ENCODE data around the gene ZNF668. TPM values are rescaled to one million over a fixed set of nuclear protein-coding genes. Genes with fewer than 3 reads are reported as not detected.
"Not testable (repeated sequence)": the region's sequence is repeated elsewhere in the genome, so short reads cannot be mapped to it uniquely, and the experiment has no call there.

ZNF668 gene
- total RNA-seq, 1 donor from 2014 or later: 8.3 TPM

DNA sequence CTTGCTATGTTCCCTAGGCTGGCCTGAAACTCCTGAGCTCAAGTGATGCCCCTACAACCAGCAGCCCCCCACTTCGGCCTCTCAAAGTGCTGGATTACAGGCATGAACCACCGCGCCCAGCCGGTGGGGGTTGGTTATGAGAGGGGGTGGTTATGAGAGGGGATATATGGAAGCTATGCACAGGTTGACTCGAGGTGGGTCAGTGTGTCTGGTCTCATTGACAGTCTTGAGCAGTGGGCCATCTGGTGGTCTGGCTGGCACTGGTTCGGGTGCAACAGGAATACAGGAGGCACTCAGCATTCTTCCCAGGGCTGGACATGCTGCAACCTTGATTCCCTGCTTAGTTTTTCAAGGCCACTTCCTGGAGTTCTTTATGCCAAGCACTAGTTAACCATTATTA lies 58.0 kb downstream of the ZNF668 start:
- Histone ChIP-seq H3K36me3 (no peaks in the 10 kb centered on the region), H3K27me3 (peaks cover 18% of the 10 kb centered on the region), H3K27ac (no peak overlapping the region), H3K4me3 (no peak overlapping the region), H3K9me3 (no peaks in the 10 kb centered on the region), H3K4me1 (no peaks in the 10 kb centered on the region)
- intact Hi-C loops (cut with DNase I): no loop called here
- no peak for TF ChIP-seq CTCF (IDR thresholded peaks at IDR 0.05)
- ATAC-seq: no peak
- no peak for DNase-seq

DNA sequence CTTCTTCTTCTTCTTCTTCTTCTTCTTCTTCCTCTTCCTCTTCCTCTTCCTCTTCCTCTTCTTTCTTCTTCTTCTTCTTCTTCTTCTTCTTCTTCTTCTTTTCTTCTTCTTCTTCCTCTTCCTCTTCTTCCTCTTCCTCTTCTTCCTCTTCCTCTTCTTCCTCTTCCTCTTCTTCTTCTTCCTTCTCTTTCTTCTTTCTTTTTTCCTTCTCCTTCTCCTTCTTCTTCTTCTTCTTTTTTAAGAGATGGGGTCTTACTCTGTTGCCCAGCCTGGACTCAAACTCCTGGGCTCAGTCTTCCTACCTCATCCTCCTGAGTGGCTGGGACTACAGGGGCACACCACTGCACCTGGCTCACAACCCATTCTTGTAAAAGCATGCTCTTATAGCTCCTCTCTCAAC lies 60.7 kb downstream of the ZNF668 start:
- H3K9me3 ChIP-seq; H3K4me1 ChIP-seq; intact Hi-C loops (cut with DNase I); ATAC-seq; H3K4me3 ChIP-seq; H3K36me3 ChIP-seq; DNase-seq; H3K27ac ChIP-seq: not testable (repeated sequence)
- H3K27me3 ChIP-seq: peaks cover 39% of the 10 kb centered on the region

DNA sequence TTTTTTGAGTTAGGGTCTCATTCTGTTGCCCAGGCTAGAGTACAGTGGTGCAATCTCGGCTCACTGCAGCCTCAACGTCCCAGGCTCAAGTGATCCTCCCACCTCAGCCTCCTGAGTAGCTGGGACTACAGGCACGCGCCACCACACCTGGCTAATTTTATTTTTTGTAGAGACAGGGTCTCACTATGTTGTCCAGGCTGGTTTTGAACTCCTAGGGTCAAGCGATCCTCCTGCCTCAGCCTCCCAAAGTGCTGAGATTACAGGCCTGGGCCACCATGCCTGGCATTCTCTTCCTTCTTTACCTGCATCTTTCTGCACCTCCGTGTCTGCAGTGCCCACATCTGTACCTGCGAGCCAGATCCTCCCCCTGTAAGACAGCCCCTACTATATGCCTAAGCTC lies 62.2 kb downstream of the ZNF668 start:
- ATAC-seq; intact Hi-C loops (cut with DNase I); DNase-seq; H3K27ac ChIP-seq; H3K4me1 ChIP-seq; H3K9me3 ChIP-seq; H3K4me3 ChIP-seq; H3K36me3 ChIP-seq: not testable (repeated sequence)
- peaks cover 46% of the 10 kb centered on the region for H3K27me3 ChIP-seq

Other genes with a start within 250 kb of the ZNF668 start
- gene BCL7C, start 180.2 kb downstream of the ZNF668 start, total RNA-seq: 25.3 TPM
- 9.3 TPM for gene CTF1, start 177.6 kb downstream of the ZNF668 start, total RNA-seq
- gene FBXL19, start 150.7 kb downstream of the ZNF668 start, total RNA-seq: 13.4 TPM
- gene ORAI3, start 125.2 kb downstream of the ZNF668 start, total RNA-seq: 19.5 TPM
- gene SETD1A, start 116.5 kb downstream of the ZNF668 start, total RNA-seq: 18.6 TPM
- gene HSD3B7, start 89.0 kb downstream of the ZNF668 start, total RNA-seq: 30.4 TPM
- 0.58 TPM for gene STX1B, start 63.6 kb downstream of the ZNF668 start, total RNA-seq
- 91.7 TPM for gene STX4, start 40.7 kb downstream of the ZNF668 start, total RNA-seq
- gene ZNF646, start 182 bp upstream of the ZNF668 start, total RNA-seq: 20.6 TPM
- gene PRSS53, start 14.7 kb upstream of the ZNF668 start, total RNA-seq: 1.8 TPM
- 72.7 TPM for gene VKORC1, start 20.6 kb upstream of the ZNF668 start, total RNA-seq
- gene BCKDK, start 34.1 kb upstream of the ZNF668 start, total RNA-seq: 33.3 TPM
- gene KAT8, start 43.4 kb upstream of the ZNF668 start, total RNA-seq: 80.4 TPM
- gene PRSS8, start 61.5 kb upstream of the ZNF668 start, total RNA-seq: 103 TPM
- gene PRSS36, start 75.8 kb upstream of the ZNF668 start, total RNA-seq: 3.5 TPM
- 175 TPM for gene FUS, start 105.9 kb upstream of the ZNF668 start, total RNA-seq
- 49.5 TPM for gene PYCARD, start 128.5 kb upstream of the ZNF668 start, total RNA-seq
- gene TRIM72, start 139.9 kb upstream of the ZNF668 start, total RNA-seq: 0.17 TPM
- gene PYDC1, start 142.9 kb upstream of the ZNF668 start, total RNA-seq: not detected
- 44.8 TPM for gene ITGAM, start 185.7 kb upstream of the ZNF668 start, total RNA-seq

Data from upper lobe of right lung (tissue), 1 donor.